Right lobe of liver (tissue), 6 donors: ENCODE data around the gene SRP9. TPM values are rescaled to one million over a fixed set of nuclear protein-coding genes. Genes with fewer than 3 reads are reported as not detected.

Source experiments
- ATAC-seq, 4 donors: fragments of 200-7000 bp; cut with Tn5 transposase; one replicate each; pipeline ENCODE4 v1.9.1; 2020; ENCODE audit warnings: mild to moderate bottlenecking in 4 of 4, moderate library complexity in 4 of 4
- DNase-seq, 3 donors: peaks; one replicate each; pipeline ENCODE4 v3.0.0-alpha.2; 2020
- H3K27ac ChIP-seq, 3 donors: fragments of 200-600 bp; one replicate each; pipeline ENCODE4 v1.8.0; 2022
- H3K27me3 ChIP-seq, 2 donors: fragments of 200-600 bp; one replicate each; pipeline ENCODE4 v1.8.0; 2022
- H3K36me3 ChIP-seq, 4 donors: fragments of 200-600 bp; sonication (generic) in 1 of 4; one replicate each; pipeline versions ENCODE4 v1.5.1 to v1.8.0; 2017 to 2022; ENCODE audit warnings: control low read depth in 1 of 4
- H3K4me1 ChIP-seq, 4 donors: fragments of 200-600 bp; sonication (generic) in 1 of 4; one replicate each; pipeline versions ENCODE4 v1.5.1 to v1.8.0; 2017 to 2022; ENCODE audit warnings: control low read depth in 1 of 4
- H3K4me3 ChIP-seq, 3 donors: fragments of 200-600 bp; one replicate each; pipeline ENCODE4 v1.8.0; 2022
- H3K9me3 ChIP-seq, 4 donors: fragments of 200-600 bp; sonication (generic) in 1 of 4; one replicate each; pipeline versions ENCODE4 v1.5.1 to v1.8.0; 2017 to 2022; ENCODE audit warnings: control low read depth in 1 of 4
- CTCF ChIP-seq, 4 donors: fragments of 200-600 bp in 3 of 4; fragments of 450-650 bp in 1 of 4; IDR thresholded peaks; one replicate each; pipeline versions ENCODE4 v1.5.1 to v1.8.0; 2016 to 2022; ENCODE audit warnings: antibody characterized with exemption in 4 of 4, mild to moderate bottlenecking in 2 of 4
- POLR2A ChIP-seq: fragments of 450-650 bp; IDR thresholded peaks from one replicate; pipeline ENCODE4 v1.6.1; 2017; ENCODE audit warnings: antibody characterized with exemption, mild to moderate bottlenecking
- WGBS: methylation state at CpG from one replicate; pipeline ENCODE4 v1.1.6; 2018; ENCODE audit warnings: low coverage, low lambda C conversion rate; ENCODE audit not compliant: insufficient coverage; ENCODE audit errors: missing lambda C conversion rate; 5-methylcytosine and 5-hydroxymethylcytosine counted together
- intact Hi-C, 2 donors: fragments of 100-400 bp; cut with DNase I; formaldehyde crosslinking; loops; one replicate each; pipeline versions ENCODE4 v1.11.2 to v1.14.1; 2022
- total RNA-seq, 6 experiments: library from RNA; depleted of rRNA in 2 of 6; stranded (reverse); fragments of >200 nt in 2 of 6; fragmentation: NEBNext Ultra II Directional in 3 of 6; extraction: Animal tissue kit (Norgen Biotek cat#: 25700) in 3 of 6; gene quantifications; one replicate each; pipeline versions ENCODE4 v1.1.0 to v1.2.4, GENCODE V29; 2016 to 2023
- donor health status: DM: no; HTN: yes; CAD: no.
- donor health status: DM: no; HTN: no; CAD: no.
- donor health status: DM: no; HTN: no; CAD: no.
- donor health status: DM: no; HTN: yes; CAD: no.
- donor health status: DM: no; HTN: yes; CAD: no.

Gene SRP9
- total RNA-seq, 6 experiments from 2014 or later: 132 to 150 (median 141) TPM

DNA sequence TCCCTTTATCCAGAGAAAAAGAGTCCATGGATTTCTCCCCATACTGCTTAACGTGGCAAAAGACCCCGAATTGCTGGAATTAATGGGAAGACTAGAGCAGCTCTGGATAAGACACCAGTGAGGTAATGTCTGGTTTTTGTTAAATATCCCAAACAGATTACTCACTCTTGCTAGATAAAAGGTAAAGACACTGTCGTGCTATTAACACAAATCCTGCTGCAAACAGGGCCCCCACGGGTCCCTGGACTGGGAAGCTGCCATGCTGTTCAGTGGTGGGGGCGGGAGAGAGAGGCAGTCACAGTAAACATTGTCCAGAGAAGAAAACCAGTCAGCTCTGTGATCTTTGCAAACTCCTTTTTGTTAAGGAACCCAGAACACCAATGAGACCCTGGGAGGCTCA lies 15.2 kb upstream of the SRP9 start:
- peak in 1 of 3 donors; percentile 12 for DNase-seq
- no peaks in the 10 kb centered on the region for H3K36me3 ChIP-seq
- intact Hi-C loops: no loop called here
- ATAC-seq: no peak
- WGBS: 59% methylated on average over 5 of the region's 5 CpGs
- no peaks in the 10 kb centered on the region for H3K9me3 ChIP-seq
- no peak overlapping the region for H3K4me3 ChIP-seq
- no peaks in the 10 kb centered on the region for H3K4me1 ChIP-seq
- H3K27ac ChIP-seq: no peak overlapping the region
- TF ChIP-seq POLR2A: no peak
- no peak for TF ChIP-seq CTCF (IDR thresholded peaks at IDR 0.05)
- no peaks in the 10 kb centered on the region for H3K27me3 ChIP-seq

- no peaks in the 10 kb centered on the region for H3K4me1 ChIP-seq
- peak in 1 of 3 donors; percentile 35 for DNase-seq
- TF ChIP-seq CTCF (IDR thresholded peaks at IDR 0.05) (no peak), POLR2A (no peak)
Measured at GRCh38 chr1:225763716-225764548, 13.7 kb upstream of the SRP9 start.

GRCh38 chr1:225765982-225766674 lies 11.5 kb upstream of the SRP9 start:
- H3K4me1 ChIP-seq: no peaks in the 10 kb centered on the region
- DNase-seq: no peak

More at GRCh38 chr1:225763716-225764548, 13.7 kb upstream of the SRP9 start:
- H3K9me3 ChIP-seq: no peaks in the 10 kb centered on the region
- no peak overlapping the region for H3K4me3 ChIP-seq
- no peaks in the 10 kb centered on the region for H3K36me3 ChIP-seq
- intact Hi-C loops: no loop called here
- WGBS: 48% methylated on average over 4 of the region's 9 CpGs
- ATAC-seq: peak; percentile 46 to 51 (median 50)
- no peaks in the 10 kb centered on the region for H3K27me3 ChIP-seq
- no peak overlapping the region for H3K27ac ChIP-seq

More at GRCh38 chr1:225765982-225766674, 11.5 kb upstream of the SRP9 start:
- Histone ChIP-seq H3K27me3 (no peaks in the 10 kb centered on the region), H3K4me3 (no peak overlapping the region), H3K36me3 (no peaks in the 10 kb centered on the region), H3K9me3 (no peaks in the 10 kb centered on the region), H3K27ac (no peak overlapping the region)
- intact Hi-C loops: no loop called here
- TF ChIP-seq POLR2A: no peak
- TF ChIP-seq CTCF (IDR thresholded peaks at IDR 0.05): no peak
- no peak for ATAC-seq
- WGBS: 68% methylated on average over 3 of the region's 6 CpGs
